T-helper 1 cell treated with Interleukin-12 subunit alpha and Interleukin-12 subunit beta and Interleukin-4 antibody, amounts not matched to agents 30 μg/mL and 1 μg/mL, for 36 hours (primary cell): ENCODE data around the gene INO80C.
"Not testable (repeated sequence)": the region's sequence is repeated elsewhere in the genome, so short reads cannot be mapped to it uniquely, and the experiment has no call there.

Source experiments
- H3K27ac Mint-ChIP-seq: one replicate; pipeline ENCODE4 v1.8.0; 2021; ENCODE audit warnings: mild to moderate bottlenecking, mixed read lengths
- H3K27me3 Mint-ChIP-seq: one replicate; pipeline ENCODE4 v1.8.0; 2021; ENCODE audit warnings: low read depth, mixed read lengths
- H3K36me3 Mint-ChIP-seq: one replicate; pipeline ENCODE4 v1.8.0; 2021; ENCODE audit warnings: low read depth, mixed read lengths
- H3K4me1 Mint-ChIP-seq: one replicate; pipeline ENCODE4 v1.8.0; 2021; ENCODE audit warnings: low read depth, mixed read lengths
- H3K4me3 Mint-ChIP-seq: one replicate; pipeline ENCODE4 v1.8.0; 2021; ENCODE audit warnings: mild to moderate bottlenecking, moderate library complexity, mixed read lengths
- H3K9me3 Mint-ChIP-seq: one replicate; pipeline ENCODE4 v1.8.0; 2021; ENCODE audit warnings: mixed read lengths

The INO80C gene

GRCh38 chr18:35466334-35466733 lies 31.4 kb downstream of the INO80C start:
- Mint-ChIP-seq H3K4me3 (no peak overlapping the region), H3K27me3 (no peaks in the 10 kb centered on the region), H3K9me3 (no peaks in the 10 kb centered on the region), H3K27ac (no peak overlapping the region), H3K4me1 (peaks cover 9% of the 10 kb centered on the region), H3K36me3 (no peaks in the 10 kb centered on the region)

GRCh38 chr18:35465329-35465728 lies 32.4 kb downstream of the INO80C start:
- Mint-ChIP-seq H3K27me3 (no peaks in the 10 kb centered on the region), H3K4me1 (peaks cover 9% of the 10 kb centered on the region), H3K4me3 (no peak overlapping the region), H3K36me3 (no peaks in the 10 kb centered on the region), H3K27ac (no peak overlapping the region), H3K9me3 (no peaks in the 10 kb centered on the region)

GRCh38 chr18:35464831-35465279 lies 32.9 kb downstream of the INO80C start:
- H3K27me3 Mint-ChIP-seq, result no peaks in the 10 kb centered on the region
- H3K27ac Mint-ChIP-seq, result no peak overlapping the region
- no peak overlapping the region for H3K4me3 Mint-ChIP-seq
- H3K9me3 Mint-ChIP-seq, result no peaks in the 10 kb centered on the region
- no peaks in the 10 kb centered on the region for H3K36me3 Mint-ChIP-seq
- H3K4me1 Mint-ChIP-seq, result peaks cover 9% of the 10 kb centered on the region

- no peaks in the 10 kb centered on the region for H3K9me3 Mint-ChIP-seq
- H3K4me3 Mint-ChIP-seq, result no peak overlapping the region
- no peaks in the 10 kb centered on the region for H3K27me3 Mint-ChIP-seq
- H3K27ac Mint-ChIP-seq, result no peak overlapping the region
- H3K36me3 Mint-ChIP-seq, result no peaks in the 10 kb centered on the region
- peaks cover 14% of the 10 kb centered on the region for H3K4me1 Mint-ChIP-seq
These were observed 33.9 kb downstream of the INO80C start for GRCh38 chr18:35463827-35464226.

- Mint-ChIP-seq H3K27ac (no peak overlapping the region), H3K27me3 (no peaks in the 10 kb centered on the region), H3K36me3 (no peaks in the 10 kb centered on the region), H3K9me3 (no peaks in the 10 kb centered on the region), H3K4me3 (no peak overlapping the region), H3K4me1 (peaks cover 19% of the 10 kb centered on the region)
These were observed 34.7 kb downstream of the INO80C start for GRCh38 chr18:35463050-35463449.

- Mint-ChIP-seq H3K36me3 (no peaks in the 10 kb centered on the region), H3K9me3 (no peaks in the 10 kb centered on the region), H3K4me3 (no peak overlapping the region), H3K27ac (no peak overlapping the region), H3K27me3 (no peaks in the 10 kb centered on the region), H3K4me1 (peaks cover 20% of the 10 kb centered on the region)
These were observed 37.0 kb downstream of the INO80C start for GRCh38 chr18:35460736-35461161.

- peaks cover 20% of the 10 kb centered on the region for H3K4me1 Mint-ChIP-seq
- H3K27me3 Mint-ChIP-seq, result no peaks in the 10 kb centered on the region
- no peak overlapping the region for H3K4me3 Mint-ChIP-seq
- no peaks in the 10 kb centered on the region for H3K9me3 Mint-ChIP-seq
- no peak overlapping the region for H3K27ac Mint-ChIP-seq
- H3K36me3 Mint-ChIP-seq, result no peaks in the 10 kb centered on the region
These were observed 37.8 kb downstream of the INO80C start for GRCh38 chr18:35459997-35460396.

GRCh38 chr18:35458677-35459441 lies 38.9 kb downstream of the INO80C start:
- H3K36me3 Mint-ChIP-seq, result no peaks in the 10 kb centered on the region
- H3K27me3 Mint-ChIP-seq, result no peaks in the 10 kb centered on the region
- H3K4me1 Mint-ChIP-seq, result peaks cover 20% of the 10 kb centered on the region
- H3K27ac Mint-ChIP-seq, result peak overlapping the region; percentile 55
- no peaks in the 10 kb centered on the region for H3K9me3 Mint-ChIP-seq
- H3K4me3 Mint-ChIP-seq, result no peak overlapping the region

GRCh38 chr18:35458271-35458670 lies 39.5 kb downstream of the INO80C start:
- Mint-ChIP-seq H3K4me3 (no peak overlapping the region), H3K4me1 (peaks cover 17% of the 10 kb centered on the region), H3K9me3 (no peaks in the 10 kb centered on the region), H3K36me3 (no peaks in the 10 kb centered on the region), H3K27me3 (no peaks in the 10 kb centered on the region), H3K27ac (no peak overlapping the region)

GRCh38 chr18:35457140-35457704 lies 40.5 kb downstream of the INO80C start:
- Mint-ChIP-seq H3K36me3 (no peaks in the 10 kb centered on the region), H3K4me1 (peaks cover 11% of the 10 kb centered on the region), H3K27me3 (no peaks in the 10 kb centered on the region), H3K4me3 (no peak overlapping the region), H3K9me3 (no peaks in the 10 kb centered on the region), H3K27ac (no peak overlapping the region)

- Mint-ChIP-seq H3K4me1 (peaks cover 11% of the 10 kb centered on the region), H3K4me3 (no peak overlapping the region), H3K27ac (no peak overlapping the region), H3K9me3 (no peaks in the 10 kb centered on the region), H3K36me3 (no peaks in the 10 kb centered on the region), H3K27me3 (no peaks in the 10 kb centered on the region)
These were observed 41.6 kb downstream of the INO80C start for GRCh38 chr18:35455926-35456763.

- Mint-ChIP-seq H3K36me3 (no peaks in the 10 kb centered on the region), H3K4me1 (peaks cover 11% of the 10 kb centered on the region), H3K27me3 (no peaks in the 10 kb centered on the region), H3K9me3 (no peaks in the 10 kb centered on the region), H3K4me3 (no peak overlapping the region), H3K27ac (no peak overlapping the region)
These were observed 43.0 kb downstream of the INO80C start for GRCh38 chr18:35454803-35455202.

GRCh38 chr18:35453065-35453464 lies 44.7 kb downstream of the INO80C start:
- H3K4me1 Mint-ChIP-seq, H3K4me3 Mint-ChIP-seq, H3K27ac Mint-ChIP-seq, H3K9me3 Mint-ChIP-seq, H3K27me3 Mint-ChIP-seq, H3K36me3 Mint-ChIP-seq: not testable (repeated sequence)

- no peak overlapping the region for H3K4me3 Mint-ChIP-seq
- no peaks in the 10 kb centered on the region for H3K9me3 Mint-ChIP-seq
- no peaks in the 10 kb centered on the region for H3K36me3 Mint-ChIP-seq
- H3K27me3 Mint-ChIP-seq, result no peaks in the 10 kb centered on the region
- no peaks in the 10 kb centered on the region for H3K4me1 Mint-ChIP-seq
- no peak overlapping the region for H3K27ac Mint-ChIP-seq
These were observed 45.8 kb downstream of the INO80C start for GRCh38 chr18:35451916-35452315.

GRCh38 chr18:35451032-35451431 lies 46.7 kb downstream of the INO80C start:
- Mint-ChIP-seq H3K4me3 (no peak overlapping the region), H3K27me3 (no peaks in the 10 kb centered on the region), H3K4me1 (no peaks in the 10 kb centered on the region), H3K27ac (no peak overlapping the region), H3K9me3 (no peaks in the 10 kb centered on the region), H3K36me3 (no peaks in the 10 kb centered on the region)
